AG09309 (cell line): Measurements from ENCODE around the gene CALML3.

Experiments used
- DNase-seq: peaks from one replicate; pipeline ENCODE4 v3.0.0-alpha.2; 2010; ENCODE audit warnings: low read depth
- H3K4me3 ChIP-seq: 2 replicates; pipeline ENCODE4 v1.5.1; 2011; ENCODE audit warnings: mild to moderate bottlenecking, low read depth, low read length, moderate library complexity; ENCODE audit not compliant: control insufficient read depth
- CTCF ChIP-seq: IDR thresholded peaks from 2 replicates; pipeline ENCODE4 v1.5.1; 2011; ENCODE audit warnings: mild to moderate bottlenecking, low read depth, low read length, inconsistent platforms; ENCODE audit not compliant: insufficient read depth, control insufficient read depth; ENCODE audit errors: missing control alignments

CALML3 gene

GRCh38 chr10:5479481-5480161 lies 45.1 kb upstream of the CALML3 start:
- no peak for TF ChIP-seq CTCF
- H3K4me3 ChIP-seq, result no peak overlapping the region
- DNase-seq, result no peak

- no peak overlapping the region for H3K4me3 ChIP-seq
- no peak for DNase-seq
- TF ChIP-seq CTCF, result no peak
These were observed 44.4 kb upstream of the CALML3 start for GRCh38 chr10:5480162-5480941.

GRCh38 chr10:5481121-5481520 lies 43.6 kb upstream of the CALML3 start:
- DNase-seq, result no peak
- TF ChIP-seq CTCF, result no peak
- no peak overlapping the region for H3K4me3 ChIP-seq

- DNase-seq, result no peak
- H3K4me3 ChIP-seq, result no peak overlapping the region
- no peak for TF ChIP-seq CTCF
These were observed 42.7 kb upstream of the CALML3 start for GRCh38 chr10:5482016-5482415.

GRCh38 chr10:5484205-5484604 lies 40.6 kb upstream of the CALML3 start:
- peak; percentile 18 for DNase-seq
- H3K4me3 ChIP-seq, result no peak overlapping the region
- no peak for TF ChIP-seq CTCF

GRCh38 chr10:5485290-5485689 lies 39.5 kb upstream of the CALML3 start:
- H3K4me3 ChIP-seq, result no peak overlapping the region
- TF ChIP-seq CTCF, result no peak
- no peak for DNase-seq
